NCI-H748 (cell line): Measurements from ENCODE around the gene BICC1.

Experiments used
- DNase-seq: peaks from one replicate; lab custom pipeline; 2025; ENCODE audit not compliant: unreplicated experiment; lab: John Stamatoyannopoulos, UW

BICC1 gene, protein sequence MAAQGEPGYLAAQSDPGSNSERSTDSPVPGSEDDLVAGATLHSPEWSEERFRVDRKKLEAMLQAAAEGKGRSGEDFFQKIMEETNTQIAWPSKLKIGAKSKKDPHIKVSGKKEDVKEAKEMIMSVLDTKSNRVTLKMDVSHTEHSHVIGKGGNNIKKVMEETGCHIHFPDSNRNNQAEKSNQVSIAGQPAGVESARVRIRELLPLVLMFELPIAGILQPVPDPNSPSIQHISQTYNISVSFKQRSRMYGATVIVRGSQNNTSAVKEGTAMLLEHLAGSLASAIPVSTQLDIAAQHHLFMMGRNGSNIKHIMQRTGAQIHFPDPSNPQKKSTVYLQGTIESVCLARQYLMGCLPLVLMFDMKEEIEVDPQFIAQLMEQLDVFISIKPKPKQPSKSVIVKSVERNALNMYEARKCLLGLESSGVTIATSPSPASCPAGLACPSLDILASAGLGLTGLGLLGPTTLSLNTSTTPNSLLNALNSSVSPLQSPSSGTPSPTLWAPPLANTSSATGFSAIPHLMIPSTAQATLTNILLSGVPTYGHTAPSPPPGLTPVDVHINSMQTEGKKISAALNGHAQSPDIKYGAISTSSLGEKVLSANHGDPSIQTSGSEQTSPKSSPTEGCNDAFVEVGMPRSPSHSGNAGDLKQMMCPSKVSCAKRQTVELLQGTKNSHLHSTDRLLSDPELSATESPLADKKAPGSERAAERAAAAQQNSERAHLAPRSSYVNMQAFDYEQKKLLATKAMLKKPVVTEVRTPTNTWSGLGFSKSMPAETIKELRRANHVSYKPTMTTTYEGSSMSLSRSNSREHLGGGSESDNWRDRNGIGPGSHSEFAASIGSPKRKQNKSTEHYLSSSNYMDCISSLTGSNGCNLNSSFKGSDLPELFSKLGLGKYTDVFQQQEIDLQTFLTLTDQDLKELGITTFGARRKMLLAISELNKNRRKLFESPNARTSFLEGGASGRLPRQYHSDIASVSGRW

DNA sequence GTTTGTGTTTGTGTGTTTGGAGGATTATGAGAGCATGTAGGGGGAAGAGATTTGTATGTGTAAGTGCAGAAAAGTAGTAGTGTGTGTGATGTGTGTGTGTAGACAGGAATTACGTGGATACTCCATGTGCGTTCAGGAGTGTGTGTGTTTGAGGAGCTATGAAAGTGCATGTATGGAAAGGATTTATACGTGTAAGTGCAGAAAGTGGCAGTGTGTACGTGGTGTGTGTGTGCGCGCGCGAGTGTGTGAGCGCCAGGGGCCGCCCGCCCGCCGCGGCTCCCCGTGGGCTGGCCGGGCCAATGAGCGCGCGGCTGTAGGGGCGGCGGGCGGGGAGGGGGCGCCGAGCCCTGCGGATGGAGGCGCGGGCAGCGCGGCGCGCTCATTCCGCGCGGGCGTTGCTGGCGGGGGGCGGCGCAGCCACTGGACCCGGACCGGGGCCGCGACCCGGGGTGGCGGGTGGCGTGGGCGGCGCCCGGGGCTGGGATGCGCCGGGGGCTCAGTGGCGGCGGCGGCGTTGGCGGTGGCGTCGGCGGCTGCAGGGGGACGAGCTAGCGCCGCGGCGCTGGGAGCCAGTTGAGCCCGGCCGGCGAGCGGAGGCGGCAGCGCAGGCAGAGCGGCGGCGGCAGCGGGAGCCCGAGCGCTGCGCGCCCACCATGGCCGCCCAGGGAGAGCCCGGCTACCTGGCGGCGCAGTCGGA is at the start of gene BICC1:
Gene BICC1 (plus strand): TSS at position 382 of the 697 bp plus-strand sequence. CDS start 272 bp downstream, at position 654.
- DNase-seq = peak; percentile 70

DNA sequence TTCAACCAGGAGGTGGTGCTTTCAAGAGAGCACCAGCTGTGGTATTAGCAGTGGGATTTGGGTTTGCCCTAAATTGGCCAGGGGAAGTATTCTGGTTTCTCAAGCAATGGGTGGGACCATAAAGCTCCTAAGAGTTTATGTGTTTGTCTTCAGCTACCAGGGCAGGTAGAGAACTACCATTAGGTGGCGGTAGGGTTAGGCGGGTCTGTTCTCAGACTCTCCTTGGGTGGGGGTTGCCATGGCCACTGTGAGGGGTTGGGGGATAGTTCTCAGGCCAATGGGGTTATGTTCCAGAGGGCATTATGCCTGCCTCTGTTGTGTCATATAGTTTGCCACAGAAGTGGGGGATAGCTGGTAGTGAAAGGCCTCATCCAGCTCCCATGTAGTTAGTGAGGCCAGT is 47.7 kb upstream of the BICC1 start:
- DNase-seq = no peak

DNA sequence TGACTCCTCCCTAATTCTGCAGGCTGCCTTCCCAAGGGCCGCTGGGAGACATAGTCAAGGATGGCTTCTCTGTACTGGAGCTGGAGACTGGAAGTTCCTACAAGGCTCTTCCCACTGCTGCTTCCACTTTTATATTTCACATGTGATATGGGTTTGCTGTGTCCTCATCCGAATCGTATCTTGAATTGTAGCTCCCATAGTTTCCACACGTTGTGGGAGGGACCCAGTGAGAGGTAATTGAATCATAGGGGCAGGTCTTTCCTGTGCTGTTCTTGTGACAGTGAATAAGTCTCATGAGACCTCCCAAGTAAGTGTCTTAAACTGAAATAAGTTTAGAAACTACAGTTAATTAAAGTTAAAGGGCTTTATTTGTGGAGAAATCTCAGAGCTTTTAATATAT is 47.0 kb upstream of the BICC1 start:
- DNase-seq = no peak

DNA sequence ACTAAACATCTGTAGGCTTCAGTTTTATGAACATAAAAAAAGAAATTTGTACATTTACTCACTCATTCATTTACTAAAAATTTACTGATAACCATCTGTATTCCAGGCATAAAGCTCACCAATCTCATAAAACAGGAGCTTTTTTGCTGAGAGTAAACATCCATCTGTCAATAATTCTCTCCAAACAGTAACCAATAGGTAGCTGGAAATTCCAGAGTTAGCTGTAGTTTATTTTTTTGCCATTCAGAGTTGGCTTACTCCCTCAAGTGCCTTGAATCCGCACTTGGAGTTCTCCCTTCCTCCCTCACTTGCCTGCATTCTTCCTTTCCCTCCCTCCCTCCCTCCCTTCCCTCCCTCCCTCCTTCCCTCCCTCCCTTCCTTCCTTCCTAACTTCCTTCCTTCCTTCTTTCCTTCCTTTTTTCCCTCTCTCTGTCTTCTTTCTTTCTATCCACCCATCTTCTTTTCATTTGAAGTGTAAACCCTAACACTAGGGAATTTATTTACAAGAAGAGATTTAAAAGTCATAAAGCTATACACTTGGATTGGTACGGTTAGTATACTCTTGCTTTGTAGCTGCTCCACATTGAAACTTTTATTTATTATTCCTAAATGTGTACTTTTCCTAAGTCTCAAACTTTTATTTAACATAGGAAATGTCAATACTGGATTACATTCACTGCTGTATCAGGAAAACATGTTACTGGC is 44.6 kb upstream of the BICC1 start:
- no peak for DNase-seq

DNA sequence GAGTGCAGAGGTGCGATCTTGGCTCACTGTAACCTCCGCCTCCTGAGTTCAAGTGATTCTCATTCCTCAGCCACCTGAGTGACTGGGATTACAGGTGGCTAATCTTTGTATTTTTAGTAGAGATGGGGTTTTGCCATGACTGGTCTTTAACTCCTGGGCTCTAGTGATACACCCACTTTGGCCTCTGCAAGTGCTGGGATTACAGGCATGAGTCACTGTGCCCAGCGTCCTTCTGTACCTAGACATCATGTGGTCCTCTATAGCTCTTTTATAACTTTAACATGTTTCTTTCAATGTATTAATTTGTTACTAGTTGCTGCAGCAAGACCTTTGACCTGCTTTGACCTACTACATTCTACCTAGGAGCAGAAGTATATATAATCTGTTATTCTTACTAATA is 38.7 kb upstream of the BICC1 start:
- no peak for DNase-seq

DNA sequence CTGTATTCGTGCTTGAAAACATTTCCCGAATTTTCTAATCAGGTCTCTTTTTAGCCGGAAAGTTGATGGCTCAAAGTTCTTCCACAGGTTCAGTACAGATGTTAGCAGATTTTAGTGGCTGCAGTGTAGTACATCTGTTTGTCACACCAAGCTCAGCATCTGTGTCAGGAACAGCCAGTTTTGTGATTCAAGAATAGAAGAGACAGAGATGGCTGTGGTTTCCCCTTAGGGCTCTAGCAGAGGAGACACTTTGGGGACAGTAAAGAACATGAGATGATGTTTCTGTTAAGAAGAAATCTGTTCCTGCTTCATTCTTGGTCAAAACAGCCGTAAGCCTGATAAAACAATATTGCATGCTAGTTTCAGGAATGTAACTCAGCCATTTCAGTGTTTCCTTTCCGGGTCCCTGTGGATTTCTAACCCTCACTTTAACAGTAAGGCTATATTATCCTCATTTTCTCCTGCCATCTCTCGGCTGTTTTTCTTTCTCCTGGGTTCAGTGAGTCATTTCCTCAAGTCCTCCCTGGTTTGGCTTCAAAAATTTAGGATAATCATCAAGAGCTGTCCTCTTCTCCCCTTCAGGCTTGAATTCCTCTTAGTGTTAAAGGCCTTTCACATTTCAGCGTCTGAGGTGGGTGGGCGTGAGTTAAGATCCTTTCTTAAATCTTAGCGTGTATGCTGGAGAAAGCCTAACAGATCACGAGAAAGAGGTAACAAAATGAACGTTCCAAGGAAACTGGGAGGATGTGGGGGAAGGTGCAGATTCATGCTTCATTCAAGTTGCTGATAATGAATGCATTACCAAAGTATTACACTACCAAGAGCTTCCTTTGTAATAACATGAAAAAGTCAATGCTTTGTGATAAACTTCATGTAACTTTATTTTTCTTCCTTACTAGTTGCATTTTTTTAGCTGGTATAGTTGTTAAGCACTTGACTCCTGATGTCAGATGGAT is 37.1 kb upstream of the BICC1 start:
- no peak for DNase-seq

DNA sequence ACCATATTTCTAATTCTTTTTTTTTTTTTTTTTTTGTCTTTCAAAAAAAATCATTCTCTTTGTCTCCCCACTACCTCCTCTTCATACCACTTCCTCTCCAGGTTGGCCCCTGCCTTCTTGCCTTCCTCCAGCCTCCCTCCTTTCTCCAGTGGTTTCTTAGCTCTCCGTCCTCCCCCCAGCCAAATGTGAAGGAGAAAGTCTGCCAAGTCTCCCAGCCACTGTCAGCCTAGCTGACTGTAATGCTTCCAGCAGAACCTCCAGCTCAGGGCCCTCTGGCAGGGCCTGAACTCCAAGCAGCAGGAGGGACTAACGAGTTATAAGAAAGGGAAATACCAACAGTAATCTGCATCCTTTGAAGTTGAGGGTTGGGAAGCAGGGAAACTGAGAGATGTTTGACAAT is 35.5 kb upstream of the BICC1 start:
- DNase-seq = no peak

DNA sequence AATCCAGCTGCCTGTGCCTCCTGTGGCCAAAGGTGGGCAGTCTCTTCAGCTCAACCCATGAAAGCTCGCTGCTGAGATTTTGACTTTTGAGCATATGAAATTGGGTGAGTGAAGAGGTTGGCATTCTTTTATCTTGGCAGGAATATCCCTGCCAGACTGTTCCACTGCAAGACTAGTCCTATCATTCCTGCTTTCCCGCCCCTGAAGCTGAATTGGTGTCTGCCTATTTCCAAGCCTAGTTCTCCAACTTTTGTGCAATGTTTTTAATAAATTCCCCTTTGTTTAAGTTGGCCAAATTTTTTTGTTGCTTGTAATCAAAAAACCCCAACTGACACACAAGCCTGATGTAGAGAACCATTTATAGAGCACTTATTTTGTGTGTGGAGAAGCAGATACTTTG is 34.8 kb upstream of the BICC1 start:
- no peak for DNase-seq

DNA sequence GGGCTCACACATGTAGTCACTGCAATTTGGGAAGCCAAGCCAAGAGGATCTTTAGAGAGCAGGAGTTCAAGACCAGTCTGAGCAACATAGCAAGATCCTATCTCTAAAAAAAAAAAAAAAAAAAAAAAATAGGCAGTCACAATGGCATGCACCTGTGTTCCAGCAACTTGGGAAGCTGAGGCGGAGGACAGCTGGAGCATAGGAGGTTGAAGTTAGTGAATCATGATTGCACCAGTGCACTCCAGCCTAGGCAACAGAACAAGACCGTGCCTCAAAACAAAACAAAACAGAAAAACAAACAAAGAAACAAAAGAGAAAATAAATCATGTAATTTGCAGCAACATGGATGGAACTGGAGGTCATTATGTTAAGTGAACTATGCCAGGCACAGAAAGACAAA is 33.6 kb upstream of the BICC1 start:
- DNase-seq = peak; percentile 14

DNA sequence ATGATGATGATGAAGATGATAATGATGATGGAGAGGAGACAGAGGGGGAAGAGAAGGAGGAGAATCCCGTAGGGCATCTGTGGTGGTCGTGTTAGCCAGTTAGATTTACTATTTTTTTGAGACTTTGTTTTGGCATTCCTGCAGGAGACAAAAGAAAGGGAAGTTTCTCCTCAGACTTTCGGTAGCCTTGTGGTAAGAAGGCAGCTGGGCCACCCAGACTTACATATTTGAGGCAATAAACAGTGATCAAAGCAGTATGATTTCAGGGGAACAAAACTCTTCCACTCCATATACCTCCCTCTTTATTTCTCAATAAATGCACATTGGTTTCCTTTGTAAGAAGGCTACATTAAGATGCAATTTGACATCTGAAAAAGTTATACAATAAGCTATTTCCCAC is 32.4 kb upstream of the BICC1 start:
- no peak for DNase-seq

DNA sequence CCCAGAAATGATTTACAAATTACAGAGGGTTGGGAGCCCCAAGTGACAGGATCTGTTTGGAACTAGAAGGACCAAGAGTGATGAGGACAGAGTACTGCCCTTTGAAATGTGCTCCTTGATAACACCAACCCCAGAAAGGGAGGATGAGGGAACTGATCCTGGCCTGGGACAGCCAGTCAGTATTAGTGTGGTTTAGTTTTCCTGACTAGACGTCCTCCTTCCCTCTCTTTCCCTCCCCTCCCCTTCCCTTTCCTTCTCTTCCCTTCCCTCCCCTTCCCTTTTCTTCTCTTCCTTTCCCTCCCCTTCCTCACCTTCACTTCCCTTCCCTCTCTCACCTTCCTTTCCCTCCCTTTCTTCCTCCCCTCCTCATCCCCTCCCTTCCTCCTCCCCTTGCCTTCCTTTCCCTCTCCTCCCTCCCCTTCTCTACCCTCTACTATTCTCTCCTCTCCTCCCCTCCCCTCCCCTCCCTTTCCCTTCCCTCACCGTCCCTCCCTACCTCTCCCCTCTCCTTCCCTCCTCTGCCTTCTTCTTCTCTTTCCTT is 31.0 kb upstream of the BICC1 start:
- DNase-seq = no peak

DNA sequence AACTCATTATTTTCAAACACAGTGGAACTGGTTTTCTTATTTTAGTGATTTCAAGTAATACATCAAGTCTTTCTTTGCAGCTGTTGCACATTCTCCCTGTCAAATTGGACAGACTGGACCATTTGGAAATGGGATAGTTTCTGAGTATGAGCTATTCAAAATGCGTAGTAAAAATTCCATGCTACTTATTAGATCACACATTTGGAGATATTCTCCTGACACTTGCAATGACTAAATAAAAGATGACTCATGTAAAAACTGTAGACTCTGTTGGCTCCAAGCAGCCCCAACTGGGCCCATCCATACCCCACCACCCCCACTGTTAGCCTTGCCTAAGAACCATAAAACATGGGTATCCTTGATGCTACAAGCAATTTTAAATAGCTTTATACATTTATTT is 25.9 kb upstream of the BICC1 start:
- DNase-seq = no peak

DNA sequence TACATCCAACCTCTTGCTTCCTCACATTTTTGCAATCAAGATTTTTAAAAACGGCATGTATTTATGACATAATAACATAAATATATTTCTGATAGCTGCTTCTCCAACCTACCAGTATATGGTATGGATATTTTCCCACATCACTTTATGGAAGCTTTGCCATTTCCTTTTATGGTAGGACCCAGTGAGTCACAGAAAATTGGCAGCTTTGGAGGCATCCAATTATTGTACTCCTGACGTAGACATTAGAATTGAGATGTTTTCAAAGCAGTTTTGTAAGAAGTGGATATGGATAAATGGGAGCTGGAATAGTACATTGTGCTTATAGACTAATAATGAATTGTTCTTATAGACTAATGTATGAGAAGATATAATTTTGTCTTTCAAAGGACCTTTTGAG is 23.8 kb upstream of the BICC1 start:
- no peak for DNase-seq

DNA sequence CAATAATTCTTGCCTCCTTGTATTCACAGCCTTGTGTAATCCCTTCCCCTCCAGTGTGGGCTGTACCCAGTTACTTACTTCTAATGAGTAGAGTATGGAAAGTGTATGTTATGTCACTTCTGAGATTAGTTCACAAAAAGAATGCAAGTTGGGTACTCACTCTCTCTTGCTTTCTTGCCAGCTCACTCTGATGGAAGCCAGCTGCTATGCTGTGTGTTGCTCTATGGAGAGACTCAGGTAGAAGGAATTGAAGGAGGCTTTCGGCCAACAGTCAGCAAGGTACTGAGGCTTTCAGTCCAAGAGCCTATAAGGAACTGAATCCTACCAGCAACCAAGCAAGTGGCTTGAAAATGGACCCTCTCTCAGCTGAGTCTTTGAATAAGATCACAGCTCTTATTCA is 9.7 kb upstream of the BICC1 start:
- DNase-seq = no peak

DNA sequence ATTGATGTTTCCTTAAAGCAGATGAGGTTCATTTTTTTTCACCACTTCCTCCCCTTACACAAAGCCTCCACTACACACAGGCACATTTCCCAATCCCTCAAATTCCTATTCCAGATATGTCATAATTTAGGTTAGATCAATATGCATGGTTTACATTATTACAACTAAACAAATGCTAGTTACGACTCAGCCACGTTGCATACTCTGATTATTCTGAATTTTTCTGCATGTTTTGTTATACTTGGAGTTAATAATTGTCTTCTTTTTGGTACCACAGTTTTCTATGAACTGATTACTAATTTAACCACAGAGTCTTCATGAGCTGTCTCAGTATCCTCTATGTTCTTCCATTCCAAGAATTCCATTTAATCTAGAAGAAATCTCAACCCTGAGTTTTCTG is 4.4 kb upstream of the BICC1 start:
- no peak for DNase-seq

DNA sequence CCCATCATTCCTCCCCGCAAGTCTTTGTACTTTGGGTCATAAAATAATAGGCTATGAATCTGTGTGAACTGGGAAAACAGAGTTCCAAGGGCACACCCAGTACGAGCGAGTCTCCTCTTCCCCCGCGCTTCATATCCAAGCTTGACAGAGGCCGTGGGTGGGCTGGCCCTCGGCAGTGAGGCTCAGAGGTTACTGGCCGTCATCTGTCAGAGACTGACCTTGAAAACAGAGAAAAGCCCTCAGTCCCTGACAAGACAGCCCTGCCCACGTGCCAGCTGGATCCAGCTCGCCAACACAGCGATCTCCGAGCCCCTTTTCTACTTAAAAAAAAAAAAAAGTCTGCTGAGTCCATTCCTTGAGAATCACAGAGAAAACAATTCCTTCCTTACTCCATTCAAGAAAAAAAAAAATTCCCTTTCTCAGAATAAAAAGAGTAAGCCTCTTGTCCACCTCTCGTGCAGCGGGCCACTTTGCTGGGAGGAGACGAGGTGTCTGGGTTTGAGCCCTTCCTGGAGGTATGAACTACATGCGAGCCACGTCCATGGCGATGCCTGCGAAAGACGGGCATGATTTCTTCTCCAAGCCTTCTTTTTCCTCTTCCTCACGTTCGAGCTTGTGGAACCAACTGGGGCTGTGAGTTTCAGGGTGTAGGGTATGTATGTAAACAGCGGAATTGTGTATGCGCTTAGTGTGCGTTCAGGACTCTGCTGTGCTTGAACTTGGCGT is 744 bp upstream of the BICC1 start:
- peak; percentile 32 for DNase-seq

DNA sequence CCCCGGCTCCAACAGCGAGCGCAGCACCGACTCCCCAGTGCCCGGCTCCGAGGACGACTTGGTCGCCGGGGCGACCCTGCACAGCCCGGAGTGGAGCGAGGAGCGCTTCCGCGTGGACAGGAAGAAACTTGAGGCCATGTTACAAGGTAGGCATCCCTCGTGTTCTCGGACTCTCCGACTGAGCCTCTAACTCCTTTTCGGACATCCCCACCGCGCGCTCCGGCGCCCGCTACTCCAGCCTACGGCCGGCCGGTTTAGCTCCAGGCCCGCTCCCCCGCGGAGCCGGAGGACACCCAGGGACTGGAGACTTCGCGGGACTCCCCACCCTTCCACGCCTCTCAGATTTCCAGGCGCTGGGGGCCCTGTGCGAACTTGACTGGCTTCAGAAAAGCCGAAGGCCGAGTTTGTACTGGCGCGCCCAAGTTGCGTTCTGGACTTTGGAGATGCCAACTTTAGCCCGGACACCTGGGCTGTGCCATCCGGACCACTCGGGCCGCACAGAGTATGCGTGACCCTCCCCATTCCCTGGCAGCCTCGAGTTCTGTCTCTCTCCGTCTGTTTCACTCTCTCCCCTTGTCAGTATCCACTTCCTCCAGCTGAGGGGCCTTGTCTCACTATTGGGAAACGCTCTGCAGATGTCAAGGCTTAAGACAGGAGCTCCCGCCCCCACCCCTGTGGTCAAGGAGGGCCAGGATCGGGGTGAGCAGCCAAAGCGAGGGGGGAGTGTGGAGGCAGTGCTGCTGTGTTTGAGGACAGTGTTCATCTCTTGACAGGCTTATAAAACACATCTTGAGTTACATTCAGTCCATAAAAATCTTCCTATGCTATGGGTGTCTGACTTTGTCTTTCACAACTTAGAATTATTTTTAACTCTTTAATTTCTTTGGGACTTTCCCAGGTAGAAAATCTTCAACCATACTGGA is 777 bp downstream of the BICC1 start:
- DNase-seq = peak; percentile 65
